GM04503 (cell line): Measurements from ENCODE around the gene KCNG4.
A peak's percentile ranks its signal among the peaks of the same experiment; 100 is the strongest.

Source experiments
- DNase-seq: peaks from one replicate; pipeline ENCODE4 v3.0.0-alpha.2; 2012; ENCODE audit warnings: low read depth

KCNG4 gene

DNA sequence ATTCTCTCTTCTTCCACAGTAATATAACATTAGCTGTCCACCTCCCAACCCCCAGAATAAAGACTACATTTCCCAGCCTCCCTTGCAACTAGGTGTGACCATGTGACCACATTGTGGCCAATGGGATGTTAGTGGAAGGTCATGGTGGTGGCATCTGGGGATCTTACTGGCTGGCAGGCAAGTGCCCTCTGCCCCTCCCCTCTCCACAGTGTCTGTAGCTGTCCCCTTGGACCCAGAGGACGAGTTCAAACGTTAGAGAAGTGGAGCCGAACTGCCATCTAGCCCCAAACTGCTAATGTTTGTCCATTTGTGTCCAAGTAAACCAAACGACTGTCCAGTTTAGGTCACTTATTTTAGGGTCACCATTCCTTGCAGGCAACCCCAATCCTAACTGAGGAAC, 26.6 kb upstream of the KCNG4 start:
- DNase-seq, result peak; percentile 20

DNA sequence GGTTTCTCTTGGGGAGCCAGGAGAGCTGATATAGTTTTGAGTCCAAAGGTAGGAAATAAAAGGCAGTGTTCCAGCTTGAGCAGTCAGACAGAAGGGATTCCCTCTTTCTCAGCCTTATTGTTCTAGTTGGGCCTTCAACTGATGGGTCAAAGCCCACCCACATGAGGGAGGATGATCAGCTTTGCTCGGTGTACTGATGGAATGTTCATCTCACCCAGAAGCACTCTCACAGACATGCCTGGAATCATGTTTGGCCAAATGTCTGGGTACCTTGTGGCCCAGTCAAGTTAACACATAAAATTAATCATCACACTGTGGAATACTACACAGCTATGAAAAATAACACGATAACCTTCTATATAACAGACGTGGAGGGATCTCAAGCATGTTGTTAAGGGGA, 23.1 kb upstream of the KCNG4 start:
- DNase-seq, result no peak

DNA sequence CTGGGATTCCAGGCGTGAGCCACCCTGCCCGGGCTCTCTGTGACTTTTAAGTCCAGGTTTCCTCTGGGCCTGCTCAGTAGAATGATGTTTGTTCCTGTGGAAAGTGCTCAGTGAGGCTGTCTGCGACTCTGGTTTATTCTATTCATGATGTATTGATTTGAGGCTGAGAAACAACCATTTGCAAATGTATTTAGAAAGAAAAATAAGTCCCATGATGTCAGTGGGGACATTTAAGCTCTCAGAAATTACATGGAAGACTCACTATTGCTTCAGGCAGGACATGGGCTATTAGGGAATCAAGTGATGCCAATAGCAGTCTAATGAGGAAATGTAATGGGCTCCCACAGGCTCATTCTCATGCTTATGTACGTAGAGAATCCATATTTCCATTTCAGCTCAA, 22.2 kb upstream of the KCNG4 start:
- no peak for DNase-seq

DNA sequence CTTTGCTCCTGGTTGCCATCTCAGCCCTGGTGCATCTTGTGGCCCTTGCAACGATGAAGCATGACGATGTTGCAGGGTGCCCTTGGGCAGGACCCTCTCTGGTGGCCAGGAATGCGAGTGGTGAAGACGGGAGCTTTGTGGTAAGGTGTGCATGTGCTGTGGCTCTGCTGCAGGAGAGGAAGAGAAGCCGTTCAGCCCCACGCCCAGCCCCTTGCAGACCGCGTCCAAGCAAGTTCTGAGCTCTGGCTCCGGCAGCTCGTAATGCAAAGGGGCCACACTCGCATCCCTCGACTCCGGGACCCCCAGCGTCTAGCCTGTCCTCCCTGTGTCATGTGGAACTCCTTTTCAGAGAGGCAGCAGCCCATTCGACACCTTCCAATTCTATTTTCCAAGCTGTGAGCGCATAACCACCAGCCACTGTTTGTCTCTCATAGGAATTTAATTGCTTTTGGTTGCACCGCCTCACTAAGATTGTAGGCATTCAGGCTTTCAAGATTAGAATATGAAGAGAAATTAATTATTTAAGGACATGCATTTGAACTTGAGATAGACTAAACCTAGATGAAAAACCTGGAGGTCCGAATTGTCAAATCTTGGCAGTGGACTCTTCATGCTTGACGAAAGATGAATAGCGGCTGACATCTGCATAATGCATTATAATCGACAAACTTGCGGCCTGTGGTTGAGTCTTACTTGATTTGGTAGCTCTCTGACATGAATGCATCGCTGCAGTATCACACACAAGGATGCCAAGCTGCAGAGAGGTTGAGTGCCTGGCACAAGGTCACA, 21.1 kb upstream of the KCNG4 start:
- DNase-seq, result no peak

DNA sequence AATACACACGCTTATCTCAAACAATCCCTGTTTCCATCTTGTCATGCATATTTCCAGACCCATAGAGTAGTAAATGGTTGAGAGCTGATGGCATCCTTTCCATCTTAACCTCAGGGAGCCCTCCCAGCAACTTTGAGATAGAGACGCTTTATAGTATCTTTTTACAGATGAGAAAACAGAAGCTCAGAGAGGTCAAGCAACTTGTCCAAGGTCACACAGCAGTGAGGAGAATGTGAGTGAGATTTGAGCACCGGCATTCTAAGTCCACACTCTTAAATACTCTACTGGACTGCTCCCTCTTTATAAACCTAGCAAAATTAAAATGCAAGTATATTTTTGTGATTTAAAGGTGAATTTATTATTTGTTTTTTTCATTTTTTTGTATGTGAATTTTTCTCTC, 19.9 kb upstream of the KCNG4 start:
- DNase-seq, result no peak

DNA sequence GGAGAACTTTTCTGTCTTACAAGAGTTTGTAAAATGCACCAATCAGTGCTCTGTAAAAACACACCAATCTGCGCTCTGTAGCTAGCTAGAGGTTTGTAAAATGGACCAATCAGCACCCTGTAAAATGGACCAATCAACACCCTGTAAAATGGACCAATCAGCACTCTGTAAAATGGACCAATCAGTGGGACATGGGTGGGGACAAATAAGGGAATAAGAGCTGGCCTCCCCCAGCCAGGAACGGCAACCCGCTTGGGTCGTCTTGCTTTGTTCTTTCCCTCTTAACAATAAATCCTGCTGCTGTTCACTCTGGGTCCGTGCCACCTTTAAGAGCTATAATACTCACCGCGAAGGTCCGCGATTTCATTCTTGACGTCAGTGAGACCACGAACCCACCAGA, 18.5 kb upstream of the KCNG4 start:
- DNase-seq, result no peak

DNA sequence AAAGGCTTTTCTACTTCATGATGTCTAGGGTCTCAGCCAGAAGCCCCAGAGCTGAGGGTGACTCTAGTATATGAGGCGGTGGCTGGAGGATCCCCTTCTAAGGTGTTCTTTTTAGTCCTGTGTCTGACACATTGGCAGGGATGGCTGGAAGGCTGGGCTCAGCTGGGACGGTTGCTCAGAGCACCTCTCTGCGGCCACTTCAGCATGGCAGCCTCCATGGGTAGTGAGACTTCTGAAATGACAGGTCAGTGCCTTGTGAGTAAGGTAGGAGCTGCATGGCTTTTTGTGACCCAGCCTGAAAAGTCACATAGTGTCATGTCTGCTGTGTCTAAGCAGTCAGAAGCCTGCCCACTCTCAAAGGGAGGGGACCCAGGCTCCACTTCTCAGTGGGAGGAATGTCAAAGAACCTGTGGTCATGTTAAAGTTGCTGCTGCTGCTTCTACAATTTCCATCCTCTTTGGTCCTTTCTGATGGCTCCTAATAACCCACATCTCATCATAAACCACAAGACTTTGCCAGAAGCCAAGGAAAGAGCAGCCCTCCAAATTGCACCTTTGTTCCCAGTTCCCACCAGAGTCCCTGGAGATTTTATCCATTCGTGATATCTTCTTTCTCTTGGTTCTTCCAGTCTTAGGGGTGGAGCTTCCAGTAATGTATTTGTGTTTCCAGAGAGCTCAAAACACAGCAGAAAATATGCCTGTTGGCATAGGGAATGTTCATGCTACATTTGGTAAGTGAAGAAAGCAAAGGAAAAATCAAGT, 15.4 kb upstream of the KCNG4 start:
- DNase-seq, result no peak

DNA sequence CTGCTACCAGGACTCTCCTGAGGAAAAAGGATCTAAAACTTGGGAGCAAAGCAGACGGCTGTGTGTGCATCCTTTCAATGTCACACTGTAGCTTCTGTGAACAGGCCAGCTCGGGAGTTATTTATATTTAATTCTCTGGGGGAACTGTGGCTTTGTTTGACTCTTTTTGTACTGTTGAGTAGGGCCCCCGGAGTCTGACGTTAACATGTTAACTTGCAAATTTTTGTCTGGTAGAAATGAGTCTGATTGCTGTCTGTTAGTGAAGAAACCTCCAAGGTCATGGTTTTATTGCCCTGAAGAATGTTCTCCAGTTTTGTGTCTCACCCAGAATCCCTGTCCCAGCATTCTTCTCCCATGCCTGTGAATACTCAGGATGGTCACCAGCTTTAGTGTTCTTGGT, 14.2 kb upstream of the KCNG4 start:
- DNase-seq, result no peak

DNA sequence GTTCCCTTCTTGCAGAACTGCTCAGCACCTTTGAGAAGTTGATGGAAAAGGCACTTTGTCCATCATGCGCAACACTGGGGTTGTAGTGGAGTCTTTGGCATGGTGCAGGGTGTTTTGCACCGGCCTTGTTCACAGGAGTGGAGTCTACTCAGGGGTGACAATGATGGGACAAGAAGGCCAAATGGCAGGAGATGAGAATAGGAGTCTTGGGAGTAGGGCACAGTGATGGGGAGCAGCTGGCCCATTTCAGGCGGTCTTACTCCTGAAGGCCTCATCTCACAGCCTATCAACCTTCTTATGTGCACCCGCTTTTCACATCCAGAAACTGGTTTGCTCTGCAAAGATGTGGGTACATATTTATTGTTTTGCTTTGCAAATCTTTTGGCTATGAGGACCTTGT, 13.4 kb upstream of the KCNG4 start:
- DNase-seq, result no peak

DNA sequence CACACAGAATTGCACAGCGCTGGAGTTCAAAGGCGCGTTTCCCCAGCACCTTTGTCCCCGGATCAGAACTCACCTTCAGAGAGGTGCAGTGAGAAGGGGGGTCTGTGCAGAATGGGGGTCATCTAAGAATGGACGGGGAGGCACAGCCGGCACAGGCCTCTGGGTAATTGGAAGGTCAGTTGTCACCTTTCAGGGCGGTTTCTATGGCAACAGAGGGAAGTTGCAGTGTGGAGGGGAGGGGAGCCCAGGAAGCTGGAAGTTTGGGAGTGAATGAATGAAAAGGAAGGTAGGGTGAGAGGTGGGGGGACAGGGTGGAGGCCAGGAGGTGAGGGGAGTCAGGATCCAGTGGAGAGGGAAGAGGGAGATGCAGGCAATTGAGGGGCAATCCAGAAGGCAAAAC, 12.4 kb upstream of the KCNG4 start:
- no peak for DNase-seq

DNA sequence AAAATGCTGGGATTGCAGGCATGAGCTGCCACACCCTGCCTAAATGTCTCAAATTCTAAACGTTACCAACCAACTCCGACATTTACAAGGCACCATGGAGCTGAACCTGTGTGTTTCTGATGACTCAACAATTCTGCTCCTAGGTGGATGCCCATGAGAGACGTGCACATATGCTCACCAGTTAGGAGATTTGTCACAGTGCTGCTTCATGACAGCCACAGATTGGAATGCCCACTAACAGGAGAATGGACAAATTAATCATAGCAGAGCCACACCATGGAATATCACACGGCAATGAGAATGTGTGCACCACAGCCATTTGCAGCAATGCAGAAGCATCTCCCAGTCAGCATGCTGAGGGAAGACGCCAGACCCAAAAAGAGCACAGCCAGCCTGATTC, 8.0 kb upstream of the KCNG4 start:
- peak; percentile 21 for DNase-seq

DNA sequence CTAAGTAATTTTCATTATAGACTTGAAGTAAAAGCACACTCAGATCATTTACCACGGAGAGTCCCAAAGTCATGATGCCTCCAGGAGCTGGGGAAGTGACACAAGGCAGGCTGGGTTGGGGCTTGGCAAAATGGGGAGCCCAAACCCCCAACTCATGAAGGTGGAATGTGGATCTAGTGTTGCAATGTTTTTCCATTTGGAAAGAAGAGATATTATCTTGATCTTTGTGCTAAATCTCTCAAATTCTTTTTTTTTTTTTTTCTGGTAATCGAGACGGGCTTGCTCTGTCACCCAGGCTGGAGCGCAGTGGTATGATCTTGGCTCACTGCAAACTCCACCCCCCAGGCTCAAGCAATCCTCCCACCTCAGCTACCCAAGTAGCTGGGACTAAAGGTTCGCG, 7.5 kb upstream of the KCNG4 start:
- no peak for DNase-seq

DNA sequence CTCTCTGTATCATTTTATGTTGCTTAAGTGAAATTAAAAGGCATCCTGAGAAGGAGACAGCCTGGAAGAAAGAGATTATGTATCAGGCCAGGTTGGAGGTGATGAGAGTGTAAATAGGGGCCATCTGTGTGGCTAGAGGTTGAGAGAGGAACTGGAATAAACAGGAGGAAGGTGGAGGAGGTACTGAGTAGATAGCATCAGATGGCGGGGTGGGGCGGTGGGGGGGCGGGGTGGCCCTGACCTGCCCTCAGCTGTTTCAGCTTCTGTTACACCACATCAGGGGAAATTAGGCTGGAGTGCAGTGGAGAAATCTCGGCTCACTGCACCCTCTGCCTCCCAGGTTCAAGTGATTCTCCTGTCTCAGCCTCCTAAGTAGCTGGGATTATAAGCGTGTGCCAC, 6.9 kb upstream of the KCNG4 start:
- DNase-seq, result no peak

DNA sequence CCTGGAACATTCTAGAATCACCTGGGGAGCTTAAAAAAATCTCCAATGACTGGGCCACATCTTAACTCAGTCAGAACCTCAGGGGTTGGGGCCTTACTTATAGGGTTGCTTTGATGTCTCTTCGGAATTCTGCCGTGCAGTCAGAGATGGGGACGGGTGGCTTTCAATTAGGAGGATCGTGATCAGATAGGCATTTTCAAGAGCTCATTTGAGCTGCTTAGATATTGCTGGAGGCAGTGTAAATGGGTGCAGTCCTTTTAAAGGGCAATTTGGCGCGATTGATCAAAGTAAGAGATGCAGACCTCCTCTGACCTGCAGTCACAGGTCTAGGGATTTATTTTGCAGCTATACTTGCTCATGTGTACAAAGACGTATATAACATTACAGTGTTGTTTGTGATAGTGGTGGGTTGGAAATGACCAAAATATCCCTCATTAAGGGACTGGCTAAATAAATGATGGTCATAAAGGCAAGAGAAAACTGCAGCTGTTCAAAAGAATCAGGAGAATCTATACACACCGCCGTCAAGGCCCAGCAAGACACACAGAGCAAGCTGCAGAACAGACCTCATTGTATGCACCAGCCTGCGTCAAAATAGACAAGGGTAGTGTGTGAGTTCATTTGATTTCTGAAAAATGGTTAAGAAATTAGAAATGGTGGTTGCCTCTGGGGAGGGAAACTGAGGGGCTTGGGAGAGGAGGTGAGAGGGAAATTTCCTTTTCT, 6.3 kb upstream of the KCNG4 start:
- DNase-seq, result no peak

DNA sequence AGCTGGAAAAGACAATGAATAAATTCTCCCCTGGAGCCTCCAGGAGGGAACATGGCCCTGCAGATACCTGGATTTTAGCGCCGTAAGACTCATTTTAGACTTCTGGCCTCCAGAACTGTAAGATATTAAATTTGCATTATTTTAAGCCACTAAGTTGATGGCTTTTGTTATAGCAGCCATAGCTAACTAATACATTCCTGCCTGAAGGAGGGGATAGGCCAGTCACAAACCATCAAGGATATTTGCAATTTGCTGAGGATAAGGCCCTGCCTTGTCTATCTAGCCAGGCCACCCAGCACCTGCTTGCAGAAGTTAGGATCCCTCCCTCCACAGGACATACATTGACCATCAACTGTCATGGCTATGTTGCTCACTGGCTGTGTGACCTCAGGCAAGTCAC, 4.9 kb upstream of the KCNG4 start:
- DNase-seq, result no peak

DNA sequence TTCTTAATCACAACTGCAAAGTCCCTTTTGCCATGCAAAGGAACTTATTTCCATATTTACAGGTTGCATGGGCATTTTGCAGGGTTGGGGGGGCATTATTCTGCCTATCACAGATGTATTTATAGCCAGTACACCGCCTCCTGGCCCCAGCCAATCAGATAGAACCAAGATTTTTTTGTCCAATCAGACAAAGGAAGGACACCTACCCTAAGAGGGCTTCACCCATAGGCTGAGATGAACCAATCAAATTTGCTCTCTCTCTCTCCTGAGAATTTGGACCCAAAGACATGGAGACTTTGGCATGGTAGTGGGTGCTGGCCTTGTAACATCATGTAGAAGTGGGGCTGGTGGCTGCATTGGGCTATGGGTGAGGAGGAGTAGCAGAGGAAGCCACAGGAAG, 3.9 kb upstream of the KCNG4 start:
- no peak for DNase-seq

DNA sequence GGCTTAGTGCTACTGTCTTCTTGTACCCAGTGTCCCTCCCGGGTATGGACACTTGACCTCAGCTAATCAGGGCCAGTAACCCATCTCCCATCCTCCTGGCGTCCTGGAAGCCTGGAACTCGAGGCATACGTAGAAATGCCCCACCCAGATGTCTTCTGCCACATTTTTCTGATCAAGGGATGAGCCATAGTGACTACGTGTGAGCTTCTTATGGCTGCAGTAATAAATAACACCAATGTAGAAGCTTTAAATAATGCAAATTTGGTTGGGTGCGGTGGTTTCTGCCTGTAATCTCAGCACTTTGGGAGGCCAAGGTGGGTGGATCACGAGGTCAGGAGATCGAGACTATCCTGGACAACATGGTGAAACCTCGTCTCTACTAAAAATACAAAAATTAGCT, 3.0 kb upstream of the KCNG4 start:
- DNase-seq, result no peak

DNA sequence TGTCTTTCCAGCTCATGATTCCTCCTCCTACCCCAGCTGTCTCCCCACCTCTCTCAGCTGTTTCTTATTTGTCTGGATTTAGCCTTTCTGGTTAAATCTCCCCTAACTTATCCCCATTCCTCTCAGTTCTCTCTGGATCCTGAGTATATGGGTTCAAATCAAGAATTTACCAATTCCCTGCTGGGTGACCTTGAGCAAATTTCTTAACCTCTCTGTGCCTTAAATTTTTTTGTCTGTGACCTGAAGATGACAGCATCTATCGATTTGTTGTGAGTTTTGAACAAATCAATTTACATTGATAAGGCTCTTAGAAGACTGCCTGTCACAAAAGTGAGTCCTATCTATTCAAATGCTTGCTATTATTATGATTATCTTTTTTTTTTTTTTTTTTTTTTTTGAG, 2.0 kb upstream of the KCNG4 start:
- no peak for DNase-seq

DNA sequence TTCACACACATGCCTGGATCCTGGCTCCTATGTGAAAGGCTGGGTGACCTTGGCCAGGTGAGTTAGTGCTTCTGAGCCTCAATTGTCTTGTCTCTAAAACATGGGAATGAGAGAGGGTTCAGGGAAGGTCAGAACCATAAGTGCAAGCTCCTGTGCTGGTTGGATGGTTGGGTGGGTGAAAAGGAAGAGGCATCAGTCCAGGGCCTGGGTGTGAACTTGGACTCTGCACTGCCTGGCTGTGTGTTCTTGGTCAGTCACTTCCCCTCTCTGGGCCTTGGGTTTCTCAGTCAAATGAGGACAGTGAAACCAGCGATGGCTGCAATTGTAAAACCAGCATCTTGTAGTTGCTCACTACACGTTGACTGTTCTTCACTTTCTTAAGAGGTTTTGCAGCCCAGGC, 643 bp upstream of the KCNG4 start:
- DNase-seq, result no peak

DNA sequence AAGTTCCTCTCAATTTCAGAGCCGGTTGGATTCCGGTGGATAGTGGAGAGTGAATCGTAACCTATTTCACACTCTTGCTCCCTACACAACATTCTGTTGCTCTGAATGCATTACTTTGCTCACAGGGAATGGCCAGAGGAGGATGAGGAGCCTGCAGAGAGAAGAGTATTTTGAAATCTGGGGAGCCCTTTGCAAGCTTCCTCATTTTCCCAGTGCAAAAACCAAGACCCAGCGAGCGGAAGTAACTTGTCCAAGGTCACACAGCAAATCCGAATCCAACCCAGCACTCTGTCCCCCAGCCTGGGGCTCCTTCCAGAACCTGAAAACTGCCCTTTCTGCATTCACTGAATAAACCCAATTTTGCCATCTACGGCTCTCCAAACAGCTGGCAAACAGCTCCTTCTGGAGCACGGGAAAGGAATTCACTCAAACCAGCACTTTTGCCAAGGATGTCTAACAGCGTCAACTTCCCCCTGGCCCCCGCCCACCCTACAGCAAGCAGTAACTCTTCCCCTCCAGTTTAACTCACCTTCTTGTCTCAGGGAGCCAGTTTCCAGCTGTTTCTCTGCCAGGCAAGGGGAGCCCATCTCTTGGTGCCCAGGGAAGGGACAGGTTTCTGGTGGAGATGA, 557 bp downstream of the KCNG4 start:
- DNase-seq, result no peak

DNA sequence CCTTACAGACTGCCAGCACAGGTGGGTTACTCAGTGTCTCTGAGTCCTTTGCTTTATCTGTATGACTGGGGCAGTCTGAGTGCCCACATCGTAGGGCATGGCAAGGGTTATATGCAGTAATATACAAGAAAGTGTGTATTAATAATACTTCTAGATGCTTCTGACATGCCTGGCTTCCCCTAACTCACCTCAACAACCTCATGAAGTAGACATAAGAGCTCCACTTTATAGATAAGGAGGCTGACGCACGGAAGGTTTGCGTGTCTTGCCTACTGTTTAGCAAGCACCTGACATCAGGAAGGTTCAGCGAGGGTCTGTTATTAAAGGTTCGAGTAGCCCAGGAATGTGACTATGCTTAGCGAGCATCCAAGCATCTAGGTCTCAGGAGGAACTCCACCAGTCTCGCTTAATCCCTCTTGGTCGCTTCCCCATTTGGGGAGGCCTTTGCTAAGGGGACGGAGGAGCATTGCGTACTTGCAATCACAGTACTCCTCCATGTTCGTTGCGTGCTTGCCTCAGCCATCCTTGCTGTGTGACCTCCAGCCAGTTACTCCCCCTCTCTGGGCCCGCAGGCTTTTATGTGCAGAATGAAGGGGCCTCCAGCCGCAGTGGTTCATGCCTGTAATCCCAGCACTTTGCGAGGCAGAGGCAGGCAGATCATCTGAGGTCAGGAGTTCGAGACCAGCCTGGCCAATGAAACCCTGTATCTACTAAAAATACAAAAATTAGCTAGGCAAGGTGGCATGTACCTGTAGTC, 1.6 kb downstream of the KCNG4 start:
- no peak for DNase-seq

DNA sequence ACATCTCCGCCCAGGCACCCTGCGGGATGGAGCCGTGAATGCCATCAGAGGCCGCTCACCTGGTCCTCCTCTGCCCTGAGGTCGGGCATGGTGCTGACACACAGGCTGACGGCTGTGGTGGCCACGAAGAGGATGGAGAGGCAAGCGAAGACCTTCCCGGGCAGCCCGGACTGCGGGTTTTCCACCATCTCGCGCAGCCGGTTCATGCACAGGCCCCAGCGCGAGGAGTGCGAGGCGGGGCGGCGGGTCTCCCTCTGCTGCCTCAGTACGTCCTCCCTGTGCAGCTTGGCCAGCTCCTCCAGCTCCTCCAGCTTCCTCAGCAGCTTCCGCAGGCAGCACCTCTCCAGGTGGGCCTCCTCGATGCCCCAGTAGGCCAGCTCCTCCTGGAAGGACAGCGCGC, 3.1 kb downstream of the KCNG4 start:
- DNase-seq, result no peak
